Ishikawa (cell line): Measurements from ENCODE around the gene TNPO3.

Experiments
- CEBPB ChIP-seq: IDR thresholded peaks from 2 replicates; pipeline ENCODE4 v1.6.1; 2012
- CREB1 ChIP-seq: IDR thresholded peaks from 2 replicates; pipeline ENCODE4 v1.6.1; 2012; ENCODE audit warnings: low read depth
- EGR1 ChIP-seq: IDR thresholded peaks from 2 replicates; pipeline ENCODE4 v1.6.1; 2012
- EP300 ChIP-seq: IDR thresholded peaks from 2 replicates; pipeline ENCODE4 v1.6.1; 2012; ENCODE audit warnings: borderline replicate concordance
- FOXM1 ChIP-seq: IDR thresholded peaks from 2 replicates; pipeline ENCODE4 v1.6.1; 2012; ENCODE audit warnings: low read depth, borderline replicate concordance
- NFIC ChIP-seq: IDR thresholded peaks from 2 replicates; pipeline ENCODE4 v1.6.1; 2012
- RAD21 ChIP-seq: IDR thresholded peaks from 2 replicates; pipeline ENCODE4 v1.6.1; 2012; ENCODE audit warnings: low read depth
- TAF1 ChIP-seq: IDR thresholded peaks from 2 replicates; pipeline ENCODE4 v1.6.1; 2012; ENCODE audit warnings: low read depth, mild to moderate bottlenecking
- TCF12 ChIP-seq: IDR thresholded peaks from 2 replicates; pipeline ENCODE4 v1.6.1; 2012; ENCODE audit warnings: low read depth
- TEAD4 ChIP-seq: IDR thresholded peaks from 2 replicates; pipeline ENCODE4 v1.6.1; 2012
- YY1 ChIP-seq: IDR thresholded peaks from 2 replicates; pipeline ENCODE4 v1.6.1; 2012; ENCODE audit warnings: low read depth
- ZBTB7A ChIP-seq: IDR thresholded peaks from 2 replicates; pipeline ENCODE4 v1.6.1; 2012; ENCODE audit warnings: low read depth
- TF ChIP-seq, protein P1 (sequence below): IDR thresholded peaks from 2 replicates; pipeline ENCODE4 v1.6.1; 2012
- TF ChIP-seq, protein P2 (sequence below): IDR thresholded peaks from 2 replicates; pipeline ENCODE4 v1.6.1; 2012; ENCODE audit warnings: low read depth, mild to moderate bottlenecking
- TF ChIP-seq, protein P3 (sequence below): IDR thresholded peaks from 2 replicates; pipeline ENCODE4 v1.6.1; 2012

The TNPO3 gene

DNA sequence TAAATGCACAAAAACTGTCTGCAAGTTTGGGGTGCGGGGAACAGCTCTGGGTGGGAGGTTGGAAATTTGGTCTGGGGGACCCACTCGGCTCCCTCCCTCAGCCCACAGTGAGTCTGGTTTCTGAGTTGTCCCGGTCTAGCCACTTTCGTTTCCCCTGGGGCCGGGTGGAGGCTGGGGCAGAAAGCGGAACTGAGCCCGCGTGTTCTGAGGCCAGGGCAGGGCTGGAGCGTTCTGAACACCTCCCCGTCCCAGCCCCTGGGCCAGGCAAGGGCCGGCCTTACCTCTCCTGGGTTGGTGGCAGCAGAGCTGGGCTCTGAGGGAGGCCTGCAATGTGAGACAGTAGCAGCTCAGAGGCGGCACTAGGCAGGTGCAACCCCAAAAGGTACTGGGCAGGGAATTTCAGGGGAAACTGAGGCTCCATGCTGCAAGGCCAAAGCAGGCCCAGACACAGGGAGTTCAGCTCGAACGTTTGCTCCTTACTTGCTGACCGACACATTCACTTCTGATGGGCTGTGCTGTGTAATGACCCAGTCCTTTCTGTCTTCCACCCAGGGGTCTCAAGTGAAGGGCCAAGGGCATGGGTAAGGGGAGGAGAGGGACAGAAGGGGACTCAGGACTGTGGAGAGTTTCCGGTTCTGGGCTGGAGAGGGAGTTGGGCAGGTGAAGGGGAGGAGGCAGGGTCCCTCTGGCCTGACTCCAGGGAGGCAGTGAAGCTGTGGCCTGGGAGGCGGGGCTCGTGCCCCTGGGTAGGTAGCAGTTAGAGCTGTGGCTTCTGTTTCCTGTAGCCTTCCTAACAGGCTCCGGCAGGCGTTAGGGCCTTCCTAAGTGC is 114.2 kb downstream of the TNPO3 start:
- TF ChIP-seq, protein P1, sequence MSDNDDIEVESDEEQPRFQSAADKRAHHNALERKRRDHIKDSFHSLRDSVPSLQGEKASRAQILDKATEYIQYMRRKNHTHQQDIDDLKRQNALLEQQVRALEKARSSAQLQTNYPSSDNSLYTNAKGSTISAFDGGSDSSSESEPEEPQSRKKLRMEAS, result no peak
- TF ChIP-seq CEBPB (no peak), RAD21 (no peak), EP300 (no peak)
- TF ChIP-seq, protein P2, sequence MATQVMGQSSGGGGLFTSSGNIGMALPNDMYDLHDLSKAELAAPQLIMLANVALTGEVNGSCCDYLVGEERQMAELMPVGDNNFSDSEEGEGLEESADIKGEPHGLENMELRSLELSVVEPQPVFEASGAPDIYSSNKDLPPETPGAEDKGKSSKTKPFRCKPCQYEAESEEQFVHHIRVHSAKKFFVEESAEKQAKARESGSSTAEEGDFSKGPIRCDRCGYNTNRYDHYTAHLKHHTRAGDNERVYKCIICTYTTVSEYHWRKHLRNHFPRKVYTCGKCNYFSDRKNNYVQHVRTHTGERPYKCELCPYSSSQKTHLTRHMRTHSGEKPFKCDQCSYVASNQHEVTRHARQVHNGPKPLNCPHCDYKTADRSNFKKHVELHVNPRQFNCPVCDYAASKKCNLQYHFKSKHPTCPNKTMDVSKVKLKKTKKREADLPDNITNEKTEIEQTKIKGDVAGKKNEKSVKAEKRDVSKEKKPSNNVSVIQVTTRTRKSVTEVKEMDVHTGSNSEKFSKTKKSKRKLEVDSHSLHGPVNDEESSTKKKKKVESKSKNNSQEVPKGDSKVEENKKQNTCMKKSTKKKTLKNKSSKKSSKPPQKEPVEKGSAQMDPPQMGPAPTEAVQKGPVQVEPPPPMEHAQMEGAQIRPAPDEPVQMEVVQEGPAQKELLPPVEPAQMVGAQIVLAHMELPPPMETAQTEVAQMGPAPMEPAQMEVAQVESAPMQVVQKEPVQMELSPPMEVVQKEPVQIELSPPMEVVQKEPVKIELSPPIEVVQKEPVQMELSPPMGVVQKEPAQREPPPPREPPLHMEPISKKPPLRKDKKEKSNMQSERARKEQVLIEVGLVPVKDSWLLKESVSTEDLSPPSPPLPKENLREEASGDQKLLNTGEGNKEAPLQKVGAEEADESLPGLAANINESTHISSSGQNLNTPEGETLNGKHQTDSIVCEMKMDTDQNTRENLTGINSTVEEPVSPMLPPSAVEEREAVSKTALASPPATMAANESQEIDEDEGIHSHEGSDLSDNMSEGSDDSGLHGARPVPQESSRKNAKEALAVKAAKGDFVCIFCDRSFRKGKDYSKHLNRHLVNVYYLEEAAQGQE, result no peak

DNA sequence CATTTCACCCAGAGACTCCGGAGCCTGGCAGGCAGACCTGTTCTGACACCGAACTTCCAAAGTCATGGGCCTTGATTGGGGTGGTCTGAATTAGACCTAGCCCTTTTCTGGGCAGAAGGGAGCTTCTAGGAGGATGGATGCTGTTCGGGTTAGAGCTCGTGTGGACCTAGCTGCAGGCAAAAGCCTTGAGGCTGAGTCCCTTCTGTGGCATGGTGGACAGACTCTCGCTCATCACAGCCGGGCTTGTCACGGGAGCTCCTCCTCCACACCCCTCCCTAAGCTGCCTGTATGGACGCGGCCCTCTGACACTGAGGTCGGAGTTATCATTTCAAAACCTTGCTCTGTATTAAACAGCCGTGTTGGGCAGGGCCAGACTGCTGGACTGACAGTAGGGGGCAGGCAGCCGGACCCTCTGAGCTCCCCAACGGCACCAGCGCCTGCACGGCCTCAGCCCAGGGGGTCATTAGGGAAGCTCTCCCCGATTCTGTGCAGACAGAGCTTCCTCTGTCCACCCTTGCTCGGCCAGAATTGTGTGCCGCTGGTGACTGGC is 115.0 kb downstream of the TNPO3 start:
- TF ChIP-seq TAF1 (no peak), NFIC (no peak), FOXM1 (no peak), TCF12 (no peak), CREB1 (no peak), YY1 (no peak), CEBPB (no peak), RAD21 (no peak), EGR1 (no peak), TEAD4 (no peak), EP300 (no peak), ZBTB7A (no peak)
- TF ChIP-seq, protein P1, result no peak
- TF ChIP-seq, protein P2, result no peak
- TF ChIP-seq, protein P3, sequence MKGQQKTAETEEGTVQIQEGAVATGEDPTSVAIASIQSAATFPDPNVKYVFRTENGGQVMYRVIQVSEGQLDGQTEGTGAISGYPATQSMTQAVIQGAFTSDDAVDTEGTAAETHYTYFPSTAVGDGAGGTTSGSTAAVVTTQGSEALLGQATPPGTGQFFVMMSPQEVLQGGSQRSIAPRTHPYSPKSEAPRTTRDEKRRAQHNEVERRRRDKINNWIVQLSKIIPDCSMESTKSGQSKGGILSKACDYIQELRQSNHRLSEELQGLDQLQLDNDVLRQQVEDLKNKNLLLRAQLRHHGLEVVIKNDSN, result no peak

DNA sequence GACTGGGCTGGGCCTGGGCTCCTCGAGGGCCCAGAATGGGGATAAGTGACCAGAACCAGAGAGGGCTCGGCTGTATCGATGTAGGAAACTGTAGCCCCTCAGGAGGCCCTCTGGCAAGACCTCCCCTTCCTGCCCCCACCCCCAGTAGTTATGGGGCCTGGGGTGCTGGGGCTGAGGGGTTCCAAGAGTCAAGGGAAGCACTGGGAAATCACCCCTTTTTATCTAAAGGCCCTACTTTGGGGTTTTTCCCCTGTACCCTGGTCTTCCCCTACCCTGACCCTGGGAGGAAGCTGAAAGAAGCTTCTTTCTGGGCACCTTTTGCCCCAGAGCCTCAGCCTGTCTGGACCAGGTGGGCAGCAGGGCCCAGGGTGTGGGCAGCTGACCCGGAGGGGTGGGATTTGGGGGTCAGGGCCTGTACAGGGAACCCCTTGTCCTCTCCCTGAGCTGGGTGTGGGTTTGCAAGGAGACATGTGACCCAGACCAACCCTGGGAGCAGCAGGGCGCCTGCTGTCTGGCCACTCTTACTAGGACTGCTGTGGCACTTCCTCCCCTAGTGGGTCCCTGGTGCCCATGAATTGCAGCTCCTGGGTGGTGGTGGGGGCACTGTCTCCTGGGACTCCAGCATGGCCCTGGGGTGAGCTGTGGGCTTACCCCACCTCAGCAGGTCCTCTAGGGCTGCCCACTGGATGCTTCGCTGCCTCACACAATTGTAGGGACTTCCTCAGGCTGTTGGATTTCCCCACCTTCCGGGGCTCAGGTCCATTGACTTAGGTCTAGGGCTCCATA is 115.6 kb downstream of the TNPO3 start:
- TF ChIP-seq, protein P2, result no peak
- TF ChIP-seq ZBTB7A (no peak), NFIC (no peak), FOXM1 (no peak), CEBPB (no peak), TEAD4 (no peak), YY1 (no peak), RAD21 (no peak), TCF12 (no peak), EP300 (no peak)
- TF ChIP-seq, protein P3, result no peak
- TF ChIP-seq, protein P1, result no peak
